Activated CD4-positive, CD25-positive, alpha-beta regulatory T cell (primary cell): ENCODE measurements around the gene KRTAP1-3.
"Not testable (repeated sequence)": the region's sequence is repeated elsewhere in the genome, so short reads cannot be mapped to it uniquely, and the experiment has no call there.

ENCODE experiments used
- DNase-seq, 4 experiments: peaks; one replicate each; lab custom pipeline; 2025; lab: John Stamatoyannopoulos, UW

The KRTAP1-3 gene

GRCh38 chr17:41054025-41054424 lies 19.4 kb upstream of the KRTAP1-3 start:
- no peak for DNase-seq

DNA sequence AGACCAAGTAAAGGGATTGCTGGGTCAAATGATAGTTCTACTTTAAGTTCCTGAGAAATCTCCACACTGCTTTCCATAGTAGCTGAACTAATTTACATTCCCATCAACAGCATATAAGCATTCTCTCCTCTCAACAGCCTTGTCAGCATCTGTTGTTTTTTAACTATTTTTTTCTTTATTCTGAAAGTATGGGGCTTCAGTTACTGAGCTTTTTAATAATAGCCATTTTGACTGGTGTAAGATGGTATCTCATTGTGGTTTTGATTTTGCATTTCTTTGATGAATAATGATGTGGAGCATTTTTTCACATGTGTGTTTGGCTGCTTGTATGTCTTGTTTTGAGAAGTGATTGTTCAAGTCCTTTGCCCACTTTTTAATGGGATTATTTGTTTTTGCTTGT lies 17.9 kb upstream of the KRTAP1-3 start:
- DNase-seq: no peak

DNA sequence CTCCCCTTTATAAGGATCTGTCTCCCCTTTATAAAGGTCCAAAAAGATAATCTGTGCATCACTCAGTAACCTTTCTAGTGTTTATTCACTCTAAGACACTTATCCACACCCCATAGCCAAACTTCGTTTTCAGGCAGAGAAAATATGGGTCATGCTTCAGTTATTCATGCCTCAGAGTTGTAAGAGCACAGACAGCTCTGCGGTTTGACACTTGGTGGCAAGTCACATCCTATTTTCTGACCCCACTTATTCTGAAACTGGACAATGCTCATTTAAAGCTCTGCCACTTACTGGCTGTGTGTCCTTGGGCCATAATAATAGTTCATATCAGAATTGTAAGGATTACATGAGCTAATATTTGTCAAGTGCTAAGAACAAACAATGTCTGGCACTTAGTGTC lies 14.4 kb upstream of the KRTAP1-3 start:
- DNase-seq: no peak

DNA sequence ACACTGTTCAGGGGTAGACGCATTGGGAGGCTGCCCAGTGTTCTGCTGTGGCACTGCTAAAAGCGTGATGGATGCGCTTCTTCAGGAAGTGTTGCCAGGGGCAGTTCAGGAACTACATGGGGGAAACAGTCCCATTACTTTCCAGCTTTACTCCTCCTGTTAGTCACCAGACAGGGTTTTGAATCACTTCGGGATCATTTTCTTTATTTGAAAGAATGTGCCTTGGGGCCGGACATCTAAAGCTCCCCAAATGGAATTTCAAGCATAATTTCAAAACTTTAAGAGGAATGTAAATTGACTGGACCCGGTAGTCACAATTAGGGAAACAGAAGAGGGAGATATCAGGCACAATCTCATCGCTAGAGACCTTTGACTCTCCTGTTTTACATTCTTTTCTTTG lies 13.8 kb upstream of the KRTAP1-3 start:
- no peak for DNase-seq

DNA sequence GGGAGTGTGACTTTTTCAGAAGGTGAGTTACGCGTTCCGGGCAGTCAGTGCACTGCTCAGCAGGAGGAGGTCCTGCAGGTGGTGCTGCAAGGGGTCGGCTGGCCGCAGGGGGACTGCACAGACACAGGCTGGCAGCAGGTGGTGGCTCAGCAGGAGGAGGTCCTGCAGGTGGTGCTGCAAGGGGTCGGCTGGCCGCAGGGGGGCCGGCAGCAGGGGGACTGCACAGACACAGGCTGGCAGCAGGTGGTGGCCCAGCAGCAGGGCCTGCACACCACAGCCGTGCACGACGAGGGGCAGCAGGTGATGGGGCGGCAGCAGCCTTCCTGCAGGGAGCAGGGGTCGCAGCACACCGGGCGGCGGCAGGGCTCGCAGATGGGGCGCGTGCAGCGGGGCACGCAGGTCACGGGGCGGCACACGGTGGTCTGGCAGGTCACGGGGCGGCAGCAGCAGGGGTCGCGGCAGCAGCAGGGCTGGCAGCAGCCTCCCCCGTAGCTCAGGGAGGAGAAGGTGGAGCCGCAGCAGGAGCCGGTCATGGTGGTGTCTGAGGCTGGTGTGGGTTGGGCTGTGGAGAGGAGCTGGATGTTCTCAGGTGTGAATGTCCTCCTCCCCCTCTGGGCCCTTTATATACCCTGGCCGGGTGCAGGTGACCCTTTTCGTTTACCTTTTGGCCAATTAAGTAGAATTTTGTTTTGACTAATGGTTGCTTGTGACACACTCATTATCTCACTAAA lies 12.2 kb upstream of the KRTAP1-3 start, which contains the start of gene KRTAP2-1:
TSS of gene KRTAP2-1 (minus strand) at position 582 of the 731 bp plus-strand sequence. CDS start at position 533, 49 bp downstream.
- DNase-seq: not testable (repeated sequence)

GRCh38 chr17:41042953-41043352 lies 8.3 kb upstream of the KRTAP1-3 start:
- no peak for DNase-seq

GRCh38 chr17:41040783-41041571 lies 6.3 kb upstream of the KRTAP1-3 start, which contains the start of gene KRTAP1-1:
KRTAP1-1 (minus strand) TSS chr17:41041450; CDS start chr17:41041397, 53 bp downstream.
- not testable (repeated sequence) for DNase-seq

DNA sequence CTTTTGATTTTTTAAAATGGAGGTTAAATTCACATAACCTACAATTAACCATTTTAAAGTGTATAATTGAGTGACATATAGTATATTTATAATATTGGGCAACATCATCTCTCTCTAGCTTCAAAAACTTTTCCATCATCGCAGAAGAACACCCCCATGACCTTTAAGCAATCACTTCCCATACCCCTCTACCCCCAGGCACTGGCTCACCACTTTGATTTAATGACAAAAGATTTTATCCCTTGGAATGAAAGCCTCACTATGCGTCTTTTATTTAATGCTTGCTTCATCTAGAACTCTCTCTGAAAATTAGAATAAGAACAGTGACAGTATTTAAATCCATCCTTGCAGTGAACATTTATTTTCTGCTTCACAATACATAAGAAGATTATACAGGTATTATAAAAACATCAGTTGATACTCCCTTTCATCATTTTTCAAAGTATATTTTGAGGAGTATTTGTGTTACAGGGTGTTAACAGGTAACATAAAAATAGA lies 3.2 kb upstream of the KRTAP1-3 start:
- no peak for DNase-seq

DNA sequence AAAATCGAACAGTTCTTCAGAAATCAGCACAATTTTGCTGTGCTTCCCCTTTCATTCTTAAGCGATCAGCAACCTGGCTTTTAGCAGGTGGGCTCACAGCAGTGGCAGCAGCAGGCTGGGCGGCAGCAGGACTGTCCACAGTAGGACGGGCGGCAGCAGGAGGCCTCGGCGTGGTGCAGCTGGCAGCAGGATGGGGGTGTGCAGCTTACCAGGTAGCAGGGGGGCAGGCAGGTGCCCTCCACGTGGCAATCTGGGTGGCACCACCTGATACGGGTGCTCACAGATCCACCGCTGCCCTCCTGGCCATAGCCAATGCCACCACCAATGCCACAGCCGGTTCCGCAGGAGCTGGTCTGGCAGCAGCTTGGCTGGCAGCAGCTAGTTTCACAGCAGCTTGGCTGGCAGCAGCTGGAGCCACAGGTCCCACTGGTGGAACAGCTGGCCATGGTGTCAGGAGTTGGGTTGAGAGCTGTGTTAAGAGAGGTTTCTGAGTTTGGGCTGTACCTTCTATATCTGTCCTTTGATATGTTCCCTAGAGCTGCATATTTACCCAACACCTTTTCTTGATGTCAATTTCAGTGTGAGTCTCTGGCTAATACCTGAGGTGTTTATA lies 4.9 kb downstream of the KRTAP1-3 start, which contains the start of gene KRTAP1-4:
TSS of gene KRTAP1-4 (minus strand) at position 563 of the 613 bp plus-strand sequence. CDS start at position 446, 117 bp downstream.
- no peak for DNase-seq

DNA sequence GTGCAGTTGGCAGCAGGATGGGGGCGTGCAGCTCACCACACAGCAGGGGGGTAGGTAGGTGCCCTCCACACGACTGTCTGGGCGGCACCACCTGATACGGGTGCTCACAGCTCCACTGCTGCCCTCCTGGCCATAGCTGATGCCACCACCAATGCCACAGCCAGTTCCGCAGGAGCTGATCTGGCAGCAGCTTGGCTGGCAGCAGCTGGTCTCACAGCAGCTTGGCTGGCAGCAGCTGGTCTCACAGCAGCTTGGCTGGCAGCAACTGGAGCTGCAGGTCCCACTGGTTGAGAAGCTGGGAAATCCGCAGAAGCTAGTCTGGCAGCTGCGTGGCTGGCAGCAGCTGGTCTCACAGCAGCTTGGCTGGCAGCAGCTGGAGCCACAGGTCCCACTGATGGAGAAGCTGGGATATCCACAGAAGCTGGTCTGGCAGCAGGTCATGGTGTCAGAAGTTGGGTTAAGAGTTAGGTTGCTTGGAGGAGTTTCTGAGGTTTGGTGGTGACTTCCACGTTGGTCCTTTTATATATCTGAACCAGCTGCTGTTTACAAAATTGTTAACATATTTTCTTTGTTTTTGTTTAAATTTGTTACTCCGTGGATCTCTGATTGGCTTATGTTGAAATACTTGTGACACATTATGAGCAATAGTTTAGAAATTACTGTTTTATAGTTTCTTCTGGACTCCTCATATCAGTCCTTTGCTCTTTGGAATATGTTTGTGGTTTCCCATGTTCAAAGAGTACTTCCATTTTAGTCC lies 7.8 kb downstream of the KRTAP1-3 start, which contains the start of gene KRTAP1-5:
TSS of gene KRTAP1-5 (minus strand) at position 494 of the 757 bp plus-strand sequence. CDS start at position 441, 53 bp downstream.
- DNase-seq: no peak

DNA sequence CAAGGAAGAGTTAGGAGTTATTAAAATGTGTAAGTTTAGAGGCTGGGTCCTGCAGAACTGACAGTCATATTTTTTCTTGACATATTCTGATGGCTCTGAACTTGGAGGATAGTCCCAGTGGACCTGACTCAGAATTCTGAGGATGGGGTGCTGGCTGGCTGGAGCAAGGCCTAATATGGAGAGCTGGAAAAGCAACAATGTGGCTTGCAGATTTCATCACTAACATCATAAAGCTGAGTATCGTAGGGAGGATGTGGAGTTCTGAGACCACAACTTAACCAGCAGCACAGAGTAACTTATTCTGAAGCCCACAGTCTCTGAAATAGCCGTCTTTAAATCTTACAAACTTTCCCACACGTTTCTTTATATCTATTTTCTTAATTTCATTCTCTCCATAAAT lies 10.0 kb downstream of the KRTAP1-3 start:
- no peak for DNase-seq

DNA sequence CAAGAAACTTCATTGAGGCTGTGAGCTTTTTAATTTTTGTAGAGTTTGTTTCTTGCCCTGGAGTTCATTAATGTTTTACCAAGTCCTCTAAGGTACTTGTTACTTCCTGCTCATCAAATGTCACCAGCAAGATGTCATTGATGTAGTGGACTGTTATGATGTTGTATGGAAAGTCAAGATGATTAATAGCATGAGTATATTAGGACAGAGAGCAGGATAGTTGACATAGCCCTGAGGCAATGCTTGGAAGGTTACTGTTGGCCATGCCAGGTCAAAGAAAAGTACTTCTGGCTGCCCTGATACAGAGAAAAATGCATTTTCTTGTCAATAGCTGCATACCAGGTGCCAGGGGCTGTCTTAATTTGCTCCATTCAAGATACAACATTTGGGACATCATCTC lies 14.3 kb downstream of the KRTAP1-3 start:
- DNase-seq: no peak

- no peak for DNase-seq
Observed at GRCh38 chr17:41019415-41019814, 15.3 kb downstream of the KRTAP1-3 start.

GRCh38 chr17:41018541-41018940 lies 16.1 kb downstream of the KRTAP1-3 start:
- DNase-seq: no peak

DNA sequence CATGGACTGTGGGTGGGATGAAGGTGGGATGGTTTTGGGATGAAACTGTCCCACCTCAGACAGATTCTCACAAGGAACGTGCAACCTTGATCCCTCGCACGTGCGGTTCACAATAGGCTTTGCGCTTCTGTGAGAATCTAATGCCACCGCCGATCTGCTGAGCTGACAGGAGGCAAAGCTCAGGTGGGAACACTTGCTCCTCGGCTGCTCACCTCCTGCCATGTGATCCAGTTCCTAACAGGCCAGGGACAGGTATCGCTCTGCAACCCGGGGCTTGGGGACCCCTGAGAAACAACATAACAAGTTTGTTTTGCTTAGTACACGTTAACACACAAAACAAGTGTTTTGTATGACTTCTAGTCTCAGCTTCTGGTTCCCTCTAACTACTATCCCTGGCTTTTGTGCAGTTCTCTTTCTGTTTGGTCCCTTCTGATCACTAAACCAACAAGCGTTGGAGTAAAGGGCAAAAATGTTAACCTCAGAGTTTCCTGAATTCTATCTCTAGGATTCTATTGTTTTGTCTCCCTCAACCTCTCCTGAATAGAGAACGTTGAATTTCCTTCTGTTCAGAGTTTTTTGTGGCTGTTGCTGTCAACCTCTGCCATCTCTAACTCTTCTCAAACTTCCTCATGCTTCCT lies 18.0 kb downstream of the KRTAP1-3 start:
- no peak for DNase-seq

DNA sequence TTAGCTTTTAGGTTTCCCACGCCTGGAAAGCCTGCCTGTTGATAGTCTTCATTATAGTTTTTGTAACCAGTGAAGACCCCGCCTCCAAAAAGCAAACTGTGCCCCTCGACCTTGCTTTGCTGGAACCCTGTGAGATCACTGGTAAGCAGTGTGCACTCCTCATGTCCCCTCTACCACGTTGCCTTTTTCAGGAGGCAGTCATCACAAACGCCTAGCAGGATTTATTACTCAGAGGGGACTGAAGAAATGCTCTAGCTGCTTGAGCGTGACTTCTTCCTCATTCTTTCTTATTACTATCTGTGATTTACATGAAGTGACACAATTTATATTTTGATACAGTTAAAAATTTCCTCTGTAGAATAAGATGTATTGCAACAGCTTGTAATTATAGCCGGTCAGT lies 19.2 kb downstream of the KRTAP1-3 start:
- no peak for DNase-seq

DNA sequence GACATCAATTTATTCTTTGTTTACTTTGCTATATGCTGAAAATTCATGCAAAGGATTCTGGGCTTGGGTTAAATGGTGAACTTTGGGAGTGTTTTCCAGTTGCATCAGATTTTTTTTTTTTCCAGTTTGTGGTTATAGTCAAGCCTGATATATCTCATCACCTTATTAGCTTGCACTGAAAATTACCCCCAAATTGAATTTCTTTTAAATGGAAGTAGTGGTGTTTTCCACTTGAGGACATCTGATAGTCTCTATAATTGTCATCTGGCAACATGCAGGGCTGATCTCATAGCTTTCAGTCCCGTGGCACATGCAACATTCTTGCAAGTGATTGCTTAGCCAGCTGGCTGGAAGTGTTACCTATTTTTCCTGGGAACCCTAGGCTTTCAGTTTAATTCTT lies 21.1 kb downstream of the KRTAP1-3 start:
- DNase-seq: no peak

GRCh38 chr17:41013181-41013580 lies 21.5 kb downstream of the KRTAP1-3 start:
- DNase-seq: no peak

- DNase-seq: no peak
Observed at GRCh38 chr17:41012326-41013120, 22.2 kb downstream of the KRTAP1-3 start.

DNA sequence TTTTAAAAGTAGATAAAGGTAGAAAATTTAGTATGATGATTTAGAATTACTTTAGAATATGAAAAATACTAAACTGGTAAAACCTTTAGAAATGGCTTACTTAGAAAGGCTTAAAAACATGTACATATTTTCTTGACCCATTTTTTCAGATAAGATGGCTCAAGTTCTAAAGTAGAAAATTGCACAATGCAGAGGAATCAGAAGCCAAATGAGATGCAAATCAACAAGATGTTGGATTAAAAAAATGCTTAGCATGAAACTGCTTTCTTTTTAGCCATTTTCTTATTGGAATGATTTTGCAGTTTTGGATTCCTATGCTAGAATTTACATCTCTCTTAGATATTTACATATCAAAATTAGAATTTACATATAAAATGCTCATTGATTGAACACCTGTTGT lies 24.2 kb downstream of the KRTAP1-3 start:
- DNase-seq: no peak
